Liver (tissue), 9 donors: ENCODE results near the gene ABCA4. TPM values are rescaled to one million over a fixed set of nuclear protein-coding genes. Genes with fewer than 3 reads are reported as not detected.

Source experiments
- DNase-seq: peaks from one replicate; pipeline ENCODE4 v3.0.0-alpha.2; 2017; ENCODE audit warnings: low spot score
- H3K27ac ChIP-seq, 2 donors: one replicate each; pipeline ENCODE4 v1.7.0; 2013; ENCODE audit warnings: inconsistent platforms in 2 of 2, low read length in 2 of 2, control low read depth in 1 of 2, low read depth in 1 of 2, mild to moderate bottlenecking in 1 of 2
- H3K27me3 ChIP-seq, 4 donors: one replicate each; pipeline versions ENCODE4 v1.6.1 to v1.7.0; 2013; ENCODE audit warnings: low read length in 3 of 4, inconsistent platforms in 1 of 4, mild to moderate bottlenecking in 1 of 4, moderate library complexity in 1 of 4; ENCODE audit not compliant: control insufficient read depth in 4 of 4, insufficient read depth in 4 of 4
- H3K36me3 ChIP-seq, 4 donors: one replicate each; pipeline versions ENCODE4 v1.6.1 to v1.7.0; 2013; ENCODE audit warnings: low read length in 3 of 4, mild to moderate bottlenecking in 3 of 4, low read depth in 1 of 4, moderate library complexity in 1 of 4; ENCODE audit not compliant: control insufficient read depth in 4 of 4, insufficient read depth in 3 of 4
- H3K4me1 ChIP-seq, 4 donors: one replicate each; pipeline versions ENCODE4 v1.6.1 to v1.7.0; 2013; ENCODE audit warnings: low read length in 3 of 4, mild to moderate bottlenecking in 3 of 4, moderate library complexity in 1 of 4; ENCODE audit not compliant: control insufficient read depth in 4 of 4, insufficient read depth in 4 of 4
- H3K4me3 ChIP-seq, 3 donors: one replicate each; pipeline versions ENCODE4 v1.6.1 to v1.7.0; 2013; ENCODE audit warnings: low read length in 3 of 3, control low read depth in 1 of 3, low read depth in 1 of 3, mild to moderate bottlenecking in 1 of 3
- H3K9ac ChIP-seq, 2 donors: one replicate each; pipeline ENCODE4 v1.7.0; 2013; ENCODE audit warnings: low read length in 2 of 2, mild to moderate bottlenecking in 2 of 2, moderate library complexity in 2 of 2, control low read depth in 1 of 2, low read depth in 1 of 2
- H3K9me3 ChIP-seq, 4 donors: one replicate each; pipeline versions ENCODE4 v1.6.1 to v1.7.0; 2013; ENCODE audit warnings: low read length in 3 of 4; ENCODE audit not compliant: control insufficient read depth in 4 of 4
- ATF3 ChIP-seq: IDR thresholded peaks from 2 replicates; pipeline ENCODE4 v1.6.1; 2016; ENCODE audit warnings: antibody characterized with exemption
- CTCF ChIP-seq: fragments of 150-350 bp; IDR thresholded peaks from 2 replicates; pipeline ENCODE4 v1.5.1; 2017; ENCODE audit warnings: improper control_type of control experiment, low read depth, low read length; ENCODE audit not compliant: missing input control
- EGR1 ChIP-seq, 2 donors: IDR thresholded peaks; 2 replicates each; pipeline ENCODE4 v1.6.1; 2016 to 2018; ENCODE audit warnings: antibody characterized with exemption in 2 of 2, low read depth in 2 of 2
- FOXA1 ChIP-seq: IDR thresholded peaks from 2 replicates; pipeline ENCODE4 v1.6.1; 2016; ENCODE audit warnings: antibody characterized with exemption
- FOXA2 ChIP-seq: IDR thresholded peaks from 2 replicates; pipeline ENCODE4 v1.6.1; 2016; ENCODE audit warnings: antibody characterized with exemption
- GABPA ChIP-seq, 2 donors: IDR thresholded peaks in 1 of 2; conservative IDR thresholded peaks in 1 of 2; 2 replicates each; pipeline ENCODE4 v1.6.1; 2016; ENCODE audit warnings: antibody characterized with exemption in 2 of 2, mild to moderate bottlenecking in 1 of 2, moderate library complexity in 1 of 2
- HNF4A ChIP-seq, 2 donors: conservative IDR thresholded peaks; 2 replicates each; pipeline ENCODE4 v1.6.1; 2016; ENCODE audit warnings: antibody characterized with exemption in 2 of 2, mild to moderate bottlenecking in 2 of 2
- HNF4G ChIP-seq: IDR thresholded peaks from 2 replicates; pipeline ENCODE4 v1.6.1; 2016; ENCODE audit warnings: antibody characterized with exemption
- JUND ChIP-seq, 2 donors: IDR thresholded peaks; 2 replicates each; pipeline ENCODE4 v1.6.1; 2016; ENCODE audit warnings: antibody characterized with exemption in 2 of 2
- MAX ChIP-seq: IDR thresholded peaks from 2 replicates; pipeline ENCODE4 v1.6.1; 2016; ENCODE audit warnings: antibody characterized with exemption
- NR2F2 ChIP-seq: IDR thresholded peaks from 2 replicates; pipeline ENCODE4 v1.6.1; 2016; ENCODE audit warnings: antibody characterized with exemption
- RAD21 ChIP-seq, 2 donors: IDR thresholded peaks; 2 replicates each; pipeline ENCODE4 v1.6.1; 2016; ENCODE audit warnings: antibody characterized with exemption in 2 of 2, mild to moderate bottlenecking in 2 of 2
- REST ChIP-seq: IDR thresholded peaks from 2 replicates; pipeline ENCODE4 v1.6.1; 2016; ENCODE audit warnings: antibody characterized with exemption, mild to moderate bottlenecking
- RXRA ChIP-seq, 2 donors: IDR thresholded peaks; 2 replicates each; pipeline ENCODE4 v1.6.1; 2017 to 2018; ENCODE audit warnings: antibody characterized with exemption in 2 of 2, mild to moderate bottlenecking in 1 of 2
- SP1 ChIP-seq: IDR thresholded peaks from 2 replicates; pipeline ENCODE4 v1.6.1; 2018; ENCODE audit warnings: antibody characterized with exemption, mild to moderate bottlenecking
- TAF1 ChIP-seq: conservative IDR thresholded peaks from 2 replicates; pipeline ENCODE4 v1.6.1; 2016; ENCODE audit warnings: antibody characterized with exemption, mild to moderate bottlenecking
- YY1 ChIP-seq: IDR thresholded peaks from 2 replicates; pipeline ENCODE4 v1.6.1; 2016; ENCODE audit warnings: antibody characterized with exemption, mild to moderate bottlenecking
- ZBTB33 ChIP-seq: IDR thresholded peaks from 2 replicates; pipeline ENCODE4 v1.6.1; 2016; ENCODE audit warnings: antibody characterized with exemption
- WGBS: extraction: QIAGEN DNeasy Blood & Tissue Kit; methylation state at CpG from one replicate; pipeline ENCODE4 v1.1.7; 2013; 5-methylcytosine and 5-hydroxymethylcytosine counted together
- polyA plus RNA-seq, 2 donors: library from polyadenylated mRNA; stranded (reverse) in 1 of 2; unstranded in 1 of 2; fragments of 200-250 nt in 1 of 2; fragments of >200 nt in 1 of 2; fragmentation: Nextera tagmentation in 1 of 2; extraction: Ambion mirVana in 1 of 2; gene quantifications; one replicate each; pipeline versions ENCODE4 v1.2.1 to v1.2.3, GENCODE V29; 2013 to 2015
- total RNA-seq, 2 donors: library from RNA; depleted of rRNA; stranded (reverse); fragments of >200 nt; gene quantifications; one replicate each; pipeline ENCODE4 v1.2.3, GENCODE V29; 2014
- donor health status: healthy.
- donor health status: healthy.
- donor health status: healthy.
- donor health status: healthy.
- donor health status: healthy.

Gene ABCA4
- total and polyA plus RNA-seq, 4 donors = 0.19 to 1.5 (median 0.38) TPM

GRCh38 chr1:94119796-94120569, 965 bp downstream of the ABCA4 start:
- Histone ChIP-seq H3K4me3 (no peak overlapping the region), H3K27me3 (no peaks in the 10 kb centered on the region), H3K9me3 (no peaks in the 10 kb centered on the region), H3K27ac (no peak overlapping the region), H3K9ac (no peak overlapping the region), H3K36me3 (no peaks in the 10 kb centered on the region), H3K4me1 (peaks cover 6 to 17% (median 10%) of the 10 kb centered on the region in 4 donors)
- 93% methylated on average over 11 of the region's 11 CpGs for WGBS
- TF ChIP-seq MAX = no peak
- TF ChIP-seq NR2F2 = no peak
- no peak for TF ChIP-seq HNF4A (conservative IDR thresholded peaks at IDR 0.05)
- no peak for TF ChIP-seq SP1
- TF ChIP-seq CTCF = no peak
- no peak for DNase-seq

GRCh38 chr1:94119306-94119705, 1.6 kb downstream of the ABCA4 start:
- no peak overlapping the region for H3K4me3 ChIP-seq
- no peaks in the 10 kb centered on the region for H3K9me3 ChIP-seq
- no peak for TF ChIP-seq HNF4G
- TF ChIP-seq SP1 = no peak
- TF ChIP-seq MAX = no peak
- TF ChIP-seq ZBTB33 = no peak
- no peak for TF ChIP-seq CTCF
- TF ChIP-seq NR2F2 = no peak
- no peak for TF ChIP-seq HNF4A (conservative IDR thresholded peaks at IDR 0.05)
- no peak for TF ChIP-seq FOXA2
- no peak for TF ChIP-seq YY1
- no peak for TF ChIP-seq TAF1
- no peak for TF ChIP-seq ATF3
- no peak for TF ChIP-seq JUND (IDR thresholded peaks at IDR 0.05)
- TF ChIP-seq RAD21 (IDR thresholded peaks at IDR 0.05) = no peak
- no peak for TF ChIP-seq GABPA (IDR thresholded peaks at IDR 0.05 in 1 of 2, conservative IDR thresholded peaks at IDR 0.05 in 1 of 2)
- no peak for TF ChIP-seq RXRA (IDR thresholded peaks at IDR 0.05)
- TF ChIP-seq FOXA1 = no peak
- no peak for TF ChIP-seq REST
- no peak for TF ChIP-seq EGR1 (IDR thresholded peaks at IDR 0.05; ENCODE audit: low read depth in 2 of 2)
- H3K4me1 ChIP-seq = peaks cover 6 to 17% (median 10%) of the 10 kb centered on the region in 4 donors
- no peaks in the 10 kb centered on the region for H3K27me3 ChIP-seq
- H3K27ac ChIP-seq = no peak overlapping the region
- H3K36me3 ChIP-seq = no peaks in the 10 kb centered on the region
- DNase-seq = no peak
- H3K9ac ChIP-seq = no peak overlapping the region
- WGBS = 92% methylated on average over 6 of the region's 6 CpGs
